PFSK-1 (cell line): ENCODE results near the gene PARD6A.

Experiments
- FOXP2 ChIP-seq: optimal IDR thresholded peaks from 2 replicates; pipeline ENCODE3; 2011; ENCODE audit warnings: borderline replicate concordance, control low read depth, inconsistent platforms; ENCODE audit not compliant: insufficient read depth; ENCODE audit errors: extremely low read length, extremely low read depth
- POLR2AphosphoS5 ChIP-seq: IDR thresholded peaks from 2 replicates; pipeline ENCODE4 v1.6.1; 2012; ENCODE audit warnings: low read depth, mild to moderate bottlenecking, control low read depth, low read length, moderate library complexity
- REST ChIP-seq, 2 experiments: IDR thresholded peaks; 2 replicates each; pipeline versions ENCODE4 v1.6.1 to v1.8.0; 2011 to 2012; ENCODE audit warnings: low read depth in 2 of 2, low read length in 2 of 2, control low read depth in 1 of 2, inconsistent platforms in 1 of 2, mild to moderate bottlenecking in 1 of 2, moderate library complexity in 1 of 2; ENCODE audit not compliant: insufficient read depth in 1 of 2
- SIN3A ChIP-seq: IDR thresholded peaks from 2 replicates; pipeline ENCODE4 v1.6.1; 2012; ENCODE audit warnings: mild to moderate bottlenecking, low read length, moderate library complexity, borderline replicate concordance; ENCODE audit not compliant: insufficient read depth
- TAF1 ChIP-seq: IDR thresholded peaks from 2 replicates; pipeline ENCODE4 v1.6.1; 2012; ENCODE audit warnings: low read length, control low read depth, borderline replicate concordance; ENCODE audit not compliant: insufficient read depth

PARD6A gene

GRCh38 chr16:67637625-67638024, 23.1 kb upstream of the PARD6A start:
- TF ChIP-seq REST (IDR thresholded peaks at IDR 0.05; ENCODE audit: insufficient read depth in 1 of 2, low read depth in 2 of 2, low read length in 2 of 2) (no peak), POLR2AphosphoS5 (no peak), SIN3A (no peak), FOXP2 (no peak), TAF1 (no peak)

- TF ChIP-seq SIN3A (no peak), REST (IDR thresholded peaks at IDR 0.05; ENCODE audit: insufficient read depth in 1 of 2, low read depth in 2 of 2, low read length in 2 of 2) (no peak), FOXP2 (no peak), POLR2AphosphoS5 (no peak), TAF1 (no peak)
Measured at GRCh38 chr16:67641779-67642708, 18.7 kb upstream of the PARD6A start.

GRCh38 chr16:67644038-67644437, 16.7 kb upstream of the PARD6A start:
- TF ChIP-seq REST (IDR thresholded peaks at IDR 0.05; ENCODE audit: insufficient read depth in 1 of 2, low read depth in 2 of 2, low read length in 2 of 2) (no peak), FOXP2 (no peak)

- TF ChIP-seq FOXP2 (no peak), POLR2AphosphoS5 (no peak), SIN3A (no peak), TAF1 (no peak), REST (IDR thresholded peaks at IDR 0.05; ENCODE audit: insufficient read depth in 1 of 2, low read depth in 2 of 2, low read length in 2 of 2) (no peak)
Measured at GRCh38 chr16:67645397-67646121, 15.2 kb upstream of the PARD6A start.

- TF ChIP-seq TAF1: no peak
- no peak for TF ChIP-seq POLR2AphosphoS5
- TF ChIP-seq SIN3A: no peak
- no peak for TF ChIP-seq REST (IDR thresholded peaks at IDR 0.05; ENCODE audit: insufficient read depth in 1 of 2, low read depth in 2 of 2, low read length in 2 of 2)
- TF ChIP-seq FOXP2: no peak
Measured at GRCh38 chr16:67647111-67647651, 13.6 kb upstream of the PARD6A start.
